Endothelial cell of umbilical vein (primary cell): ENCODE results near the gene RNPEPL1. TPM values are rescaled to one million over a fixed set of nuclear protein-coding genes. Genes with fewer than 3 reads are reported as not detected.

ENCODE experiments used
- BruUV-seq: library from RNA; stranded (reverse); fragments of 400-500 nt; replicated peaks from 2 replicates; lab custom pipeline; 2021; lab: Mats Ljungman, UMichigan
- CTCF ChIA-PET: fragments of 300-600, 350-600 bp; sonication (Branson Sonifier 250); formaldehyde crosslinking; loops from one replicate; lab custom pipeline; 2021; ENCODE audit warnings: antibody characterized with exemption, inconsistent platforms; lab: Charles Lee
- POLR2A ChIA-PET: fragments of 300-600, 350-600 bp; sonication (Branson Sonifier 250); formaldehyde crosslinking; loops from one replicate; lab custom pipeline; 2021; ENCODE audit warnings: antibody characterized with exemption, inconsistent platforms; lab: Charles Lee
- DNase-seq: peaks from one replicate; pipeline ENCODE4 v3.0.0-alpha.2; 2011; ENCODE audit warnings: low read depth, low spot score
- FAIRE-seq: peaks from 2 replicates; lab custom pipeline; 2011; peaks lifted over from hg19 to GRCh38; lab: Jason Lieb, UNC
- H2AFZ ChIP-seq: 2 replicates; pipeline ENCODE4 v1.6.0; 2012; ENCODE audit warnings: low read depth, low read length, control low read depth, inconsistent platforms
- H3K27ac ChIP-seq: 2 replicates; pipeline ENCODE4 v1.5.1; 2011; ENCODE audit warnings: low read depth, mild to moderate bottlenecking, control low read depth, low read length, moderate library complexity; ENCODE audit not compliant: insufficient read depth
- H3K27me3 ChIP-seq, 2 experiments: 2 replicates each; pipeline versions ENCODE4 v1.6.0 to v1.6.1; 2011; ENCODE audit warnings: low read length in 2 of 2, mixed read lengths in 1 of 2; ENCODE audit not compliant: control insufficient read depth in 2 of 2, insufficient read depth in 2 of 2
- H3K36me3 ChIP-seq, 2 experiments: 2 replicates in 1 of 2; 3 replicates in 1 of 2; pipeline ENCODE4 v1.5.1; 2011; ENCODE audit warnings: low read length in 2 of 2, mild to moderate bottlenecking in 1 of 2, moderate library complexity in 1 of 2; ENCODE audit not compliant: control insufficient read depth in 2 of 2, insufficient read depth in 2 of 2; ENCODE audit errors: extremely low read depth in 1 of 2
- H3K4me1 ChIP-seq: 3 replicates; pipeline ENCODE4 v1.5.1; 2011; ENCODE audit warnings: mild to moderate bottlenecking, low read length; ENCODE audit not compliant: control insufficient read depth, insufficient read depth; ENCODE audit errors: extremely low read depth
- H3K4me2 ChIP-seq: 2 replicates; pipeline ENCODE4 v1.6.1; 2011; ENCODE audit warnings: low read length, control low read depth, mixed read lengths; ENCODE audit not compliant: insufficient read depth
- H3K4me3 ChIP-seq, 3 experiments: fragments of 200-600 bp in 1 of 3; sonication (generic), shearing (Covaris generic) in 1 of 3; replicated peaks in 1 of 3; 2 replicates each; pipeline ENCODE4 v1.5.1; 2011 to 2016; ENCODE audit warnings: control low read depth in 3 of 3, low read length in 3 of 3, mild to moderate bottlenecking in 2 of 3, inconsistent platforms in 1 of 3, low read depth in 1 of 3, moderate library complexity in 1 of 3; ENCODE audit not compliant: insufficient read depth in 1 of 3
- H3K79me2 ChIP-seq: 2 replicates; pipeline ENCODE4 v1.6.0; 2012; ENCODE audit warnings: low read length, inconsistent platforms; ENCODE audit not compliant: control insufficient read depth, insufficient read depth
- H3K9ac ChIP-seq: replicated peaks from 2 replicates; pipeline ENCODE3; 2011; ENCODE audit warnings: low read length, control low read depth; ENCODE audit not compliant: insufficient read depth; ENCODE audit errors: extremely low read depth
- H3K9me1 ChIP-seq: replicated peaks from 3 replicates; pipeline ENCODE4 v1.6.0; 2011; ENCODE audit warnings: mild to moderate bottlenecking, low read length; ENCODE audit not compliant: control insufficient read depth, insufficient read depth; ENCODE audit errors: extremely low read depth
- H3K9me3 ChIP-seq: replicated peaks from 2 replicates; pipeline ENCODE4 v1.5.1; 2012; ENCODE audit warnings: low read length, inconsistent platforms; ENCODE audit not compliant: control insufficient read depth, insufficient read depth
- H4K20me1 ChIP-seq: replicated peaks from 2 replicates; pipeline ENCODE3; 2011; ENCODE audit warnings: mild to moderate bottlenecking, low read length; ENCODE audit not compliant: control insufficient read depth, insufficient read depth; ENCODE audit errors: extremely low read depth
- EZH2 ChIP-seq: IDR thresholded peaks from 2 replicates; pipeline ENCODE4 v1.6.1; 2012; ENCODE audit warnings: borderline replicate concordance, low read depth, mild to moderate bottlenecking, moderate library complexity, low read length, inconsistent platforms; ENCODE audit not compliant: severe bottlenecking
- FOS ChIP-seq: IDR thresholded peaks from 2 replicates; pipeline ENCODE4 v1.6.1; 2011; ENCODE audit warnings: mild to moderate bottlenecking, low read length, moderate library complexity, borderline replicate concordance; ENCODE audit not compliant: insufficient read depth
- GATA2 ChIP-seq: IDR thresholded peaks from 2 replicates; pipeline ENCODE4 v1.7.0; 2011; ENCODE audit warnings: low read depth, mild to moderate bottlenecking, moderate library complexity, mixed read lengths, low read length; ENCODE audit not compliant: insufficient read length, insufficient read depth
- JUN ChIP-seq: IDR thresholded peaks from 2 replicates; pipeline ENCODE4 v1.6.1; 2011; ENCODE audit warnings: borderline replicate concordance, low read depth; ENCODE audit not compliant: insufficient read length, insufficient read depth
- MYC ChIP-seq: IDR thresholded peaks from one replicate; pipeline ENCODE4 v1.6.1; 2011; ENCODE audit warnings: mild to moderate bottlenecking, low read depth, low read length
- POLR2A ChIP-seq: IDR thresholded peaks from 2 replicates; pipeline ENCODE4 v1.6.1; 2012; ENCODE audit warnings: low read depth, mild to moderate bottlenecking, control low read depth, low read length
- POLR2AphosphoS5 ChIP-seq: IDR thresholded peaks from 2 replicates; pipeline ENCODE4 v1.6.1; 2012; ENCODE audit warnings: low read depth, mild to moderate bottlenecking, control low read depth, low read length, moderate library complexity; ENCODE audit not compliant: insufficient read depth
- dilution Hi-C: fragments of 300-500 bp; cut with MboI; formaldehyde crosslinking; loops from one replicate; pipeline ENCODE4 v1.15.0; 2019; ENCODE audit warnings: low sequenced_read_pairs; ENCODE audit not compliant: extremely low pct_ligation_motif_present
- intact Hi-C: fragments of 100-400 bp; cut with micrococcal nuclease; formaldehyde crosslinking; loops from one replicate; pipeline ENCODE4 v1.10.0; 2022
- polyA plus RNA-seq, 4 experiments: library from polyadenylated mRNA; depleted of rRNA in 3 of 4; stranded (reverse) in 3 of 4; unstranded in 1 of 4; fragments of >200 nt; gene quantifications; 2 replicates each; pipeline versions ENCODE4 v1.2.1 to v1.2.3, GENCODE V29; 2011 to 2012; ENCODE audit warnings: missing spikeins in 1 of 4
- total RNA-seq: library from RNA; stranded (reverse); gene quantifications from 2 replicates; pipeline ENCODE4 v1.2.3, GENCODE V29; 2021
- TF ChIP-seq, protein P1 (sequence below): IDR thresholded peaks from 2 replicates; pipeline ENCODE4 v1.6.1; 2011; ENCODE audit not compliant: insufficient read depth, insufficient read length
- TF ChIP-seq, protein P2 (sequence below), 2 donors: IDR thresholded peaks; 1 replicate in 1 of 2; 2 replicates in 1 of 2; pipeline ENCODE4 v1.5.1; 2011; ENCODE audit warnings: low read length in 2 of 2, mild to moderate bottlenecking in 2 of 2, moderate library complexity in 2 of 2, control low read depth in 1 of 2, inconsistent platforms in 1 of 2, low read depth in 1 of 2; ENCODE audit not compliant: insufficient read depth in 1 of 2; ENCODE audit errors: extremely low read depth in 1 of 2

RNPEPL1 gene
- total and polyA plus RNA-seq, 2 donors (not counting 3 experiments of a cell fraction or from before 2014, with no cell fraction given), result 35.8 to 67.1 TPM

DNA sequence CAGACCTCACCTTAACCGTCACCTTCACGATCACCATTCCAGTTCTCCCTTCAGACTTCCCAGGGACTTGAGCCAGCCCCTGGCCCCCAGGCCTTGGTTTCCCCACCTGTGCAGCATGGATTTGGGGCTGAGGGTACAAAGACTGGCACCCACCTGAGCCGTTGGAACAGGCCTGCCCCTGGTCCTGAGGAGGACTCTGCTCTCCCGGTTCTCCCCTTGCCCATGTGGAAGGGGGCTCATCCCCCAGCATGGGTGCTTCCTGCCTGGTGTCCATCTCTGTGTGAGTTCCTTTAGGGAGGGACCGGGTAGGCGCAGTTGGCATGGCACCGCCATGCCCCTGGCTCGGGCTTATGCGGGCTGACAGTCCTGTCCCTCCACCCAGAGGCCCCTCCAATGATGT is 46.1 kb downstream of the RNPEPL1 start:
- Histone ChIP-seq H3K27me3 (no peaks in the 10 kb centered on the region), H2AFZ (no peak overlapping the region), H4K20me1 (no peaks in the 10 kb centered on the region), H3K9me1 (no peaks in the 10 kb centered on the region), H3K27ac (no peak overlapping the region), H3K9me3 (no peaks in the 10 kb centered on the region), H3K4me1 (no peaks in the 10 kb centered on the region), H3K4me2 (no peak overlapping the region), H3K9ac (no peak overlapping the region), H3K36me3 (no peaks in the 10 kb centered on the region), H3K79me2 (no peaks in the 10 kb centered on the region), H3K4me3 (no peak overlapping the region)
- no peak for FAIRE-seq
- BruUV-seq, result no TSS peak
- intact Hi-C loops (no loop called here), dilution Hi-C loops (no loop called here)
- TF ChIP-seq, protein P1, sequence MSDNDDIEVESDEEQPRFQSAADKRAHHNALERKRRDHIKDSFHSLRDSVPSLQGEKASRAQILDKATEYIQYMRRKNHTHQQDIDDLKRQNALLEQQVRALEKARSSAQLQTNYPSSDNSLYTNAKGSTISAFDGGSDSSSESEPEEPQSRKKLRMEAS, result no peak
- TF ChIP-seq GATA2 (no peak), EZH2 (no peak), JUN (no peak), POLR2A (no peak), FOS (no peak), POLR2AphosphoS5 (no peak), MYC (no peak)
- TF ChIP-seq, protein P2, sequence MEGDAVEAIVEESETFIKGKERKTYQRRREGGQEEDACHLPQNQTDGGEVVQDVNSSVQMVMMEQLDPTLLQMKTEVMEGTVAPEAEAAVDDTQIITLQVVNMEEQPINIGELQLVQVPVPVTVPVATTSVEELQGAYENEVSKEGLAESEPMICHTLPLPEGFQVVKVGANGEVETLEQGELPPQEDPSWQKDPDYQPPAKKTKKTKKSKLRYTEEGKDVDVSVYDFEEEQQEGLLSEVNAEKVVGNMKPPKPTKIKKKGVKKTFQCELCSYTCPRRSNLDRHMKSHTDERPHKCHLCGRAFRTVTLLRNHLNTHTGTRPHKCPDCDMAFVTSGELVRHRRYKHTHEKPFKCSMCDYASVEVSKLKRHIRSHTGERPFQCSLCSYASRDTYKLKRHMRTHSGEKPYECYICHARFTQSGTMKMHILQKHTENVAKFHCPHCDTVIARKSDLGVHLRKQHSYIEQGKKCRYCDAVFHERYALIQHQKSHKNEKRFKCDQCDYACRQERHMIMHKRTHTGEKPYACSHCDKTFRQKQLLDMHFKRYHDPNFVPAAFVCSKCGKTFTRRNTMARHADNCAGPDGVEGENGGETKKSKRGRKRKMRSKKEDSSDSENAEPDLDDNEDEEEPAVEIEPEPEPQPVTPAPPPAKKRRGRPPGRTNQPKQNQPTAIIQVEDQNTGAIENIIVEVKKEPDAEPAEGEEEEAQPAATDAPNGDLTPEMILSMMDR (IDR thresholded peaks at IDR 0.05; ENCODE audit: extremely low read depth in 1 of 2, insufficient read depth in 1 of 2, low read depth in 1 of 2, low read length in 2 of 2), result no peak
- DNase-seq, result no peak
- ChIA-PET CTCF (no interaction called here), POLR2A (no interaction called here)
